Activated CD4-positive, alpha-beta T cell treated with anti-CD3 and anti-CD28 coated beads, Interleukin-2, amount 50 U/mL, for 16 hours (primary cell): ENCODE data around the gene TSG101.

Experiments used
- DNase-seq: peaks from one replicate; pipeline ENCODE4 v3.0.0-alpha.2; 2020

Gene TSG101

GRCh38 chr11:18491924-18492323, 34.8 kb downstream of the TSG101 start:
- DNase-seq = no peak

DNA sequence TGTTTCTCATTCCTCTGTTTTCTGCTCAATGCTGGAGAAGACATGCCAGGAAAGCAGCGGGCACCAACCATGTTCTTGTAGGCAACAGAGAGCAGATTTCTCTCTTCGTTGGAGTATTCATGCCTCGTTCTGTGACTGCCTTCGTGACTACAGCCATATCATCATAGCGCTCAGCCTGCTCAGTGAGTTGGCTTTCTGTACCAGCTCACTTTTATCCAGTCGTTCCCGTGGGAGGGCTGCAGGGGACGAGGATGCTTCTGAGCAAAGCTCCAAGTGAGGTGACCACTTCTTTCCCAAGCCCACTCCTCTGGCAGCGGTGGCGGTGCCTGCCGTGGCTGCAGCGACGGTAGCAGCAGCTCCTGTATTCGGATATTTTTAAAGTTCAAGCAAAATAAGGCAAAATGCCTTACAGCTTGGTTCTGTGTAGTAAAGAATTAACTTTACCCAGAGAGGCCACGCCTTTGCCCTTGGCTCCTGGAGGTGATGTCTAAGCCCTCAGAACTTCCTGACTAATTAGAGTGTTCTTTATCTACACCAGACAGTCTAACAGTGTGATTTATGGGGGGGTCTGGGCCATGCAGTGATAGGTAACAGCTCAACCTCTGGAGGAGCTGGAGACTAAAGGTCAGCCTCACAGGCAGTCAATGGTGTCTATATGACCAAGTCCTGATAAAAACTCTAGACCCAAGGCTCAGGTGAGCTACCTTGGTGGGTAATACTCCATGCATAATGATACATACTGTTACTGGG, 35.8 kb downstream of the TSG101 start:
- no peak for DNase-seq

DNA sequence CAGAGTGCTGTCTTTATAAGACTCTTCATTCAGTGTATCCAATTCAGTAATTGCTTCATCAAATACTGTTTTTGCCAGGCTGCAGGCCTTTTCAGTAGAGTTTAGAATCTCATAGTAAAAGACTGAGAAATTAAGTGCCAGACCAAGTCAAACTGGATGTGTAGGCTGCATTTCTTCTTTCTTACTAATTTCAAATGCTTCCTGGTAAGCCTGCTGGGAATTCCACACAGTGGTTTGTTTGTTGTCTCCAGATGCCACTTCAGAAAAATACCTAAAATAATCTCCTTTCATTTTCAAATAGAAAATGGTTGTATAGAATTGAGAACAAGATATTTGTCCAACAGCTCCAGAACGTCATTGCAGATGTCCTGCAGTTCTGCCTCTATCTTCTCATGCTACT, 36.4 kb downstream of the TSG101 start:
- no peak for DNase-seq

DNA sequence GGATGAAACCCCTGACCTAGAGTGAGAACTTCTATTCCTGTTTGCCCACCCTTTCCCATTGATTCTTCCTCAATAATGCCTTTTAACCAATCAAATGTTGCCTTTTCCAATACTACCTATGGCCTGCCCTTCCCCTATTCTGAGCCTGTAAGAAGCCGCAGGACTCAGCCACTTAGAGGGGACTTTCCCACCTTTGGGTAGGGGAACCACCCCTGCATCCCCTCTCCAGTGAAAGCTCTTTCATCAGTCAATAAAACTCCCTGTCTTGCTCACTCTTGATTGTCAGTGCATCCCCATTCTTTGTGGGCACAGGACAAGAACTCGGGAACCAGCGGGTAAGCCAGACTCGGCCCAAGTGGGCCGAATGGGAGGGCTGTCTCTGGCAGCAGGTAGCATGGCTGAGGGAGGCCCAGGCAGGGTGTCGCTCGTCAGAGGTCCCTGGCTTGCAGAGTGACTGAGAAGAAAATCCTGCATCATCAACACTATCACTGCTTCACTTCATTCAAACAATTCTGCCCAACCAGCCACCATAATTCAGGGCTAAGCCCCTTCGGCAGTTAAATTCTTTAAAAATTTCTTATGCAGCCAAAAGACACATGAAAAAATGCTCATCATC, 40.7 kb downstream of the TSG101 start:
- DNase-seq = peak; percentile 8

DNA sequence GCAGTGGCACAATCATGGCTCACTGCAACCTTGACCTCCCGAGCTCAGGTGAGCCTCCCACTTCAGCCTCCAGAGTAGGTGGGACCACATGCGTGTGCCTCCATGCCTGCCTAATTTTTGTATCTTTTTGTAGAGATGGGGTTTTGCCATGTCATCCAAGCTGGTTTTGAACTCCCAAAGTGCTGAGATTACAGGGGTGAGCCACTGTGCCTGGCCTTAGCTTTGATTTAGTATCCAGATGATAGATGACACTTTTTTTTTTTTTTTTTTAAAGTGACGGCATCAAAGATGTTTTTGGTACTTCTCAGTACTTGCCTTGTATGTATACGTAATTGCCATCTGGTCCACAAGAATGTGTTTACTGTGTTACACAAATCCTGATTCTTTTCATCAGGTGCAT, 47.7 kb downstream of the TSG101 start:
- no peak for DNase-seq

GRCh38 chr11:18472587-18472986, 54.2 kb downstream of the TSG101 start:
- DNase-seq = no peak

DNA sequence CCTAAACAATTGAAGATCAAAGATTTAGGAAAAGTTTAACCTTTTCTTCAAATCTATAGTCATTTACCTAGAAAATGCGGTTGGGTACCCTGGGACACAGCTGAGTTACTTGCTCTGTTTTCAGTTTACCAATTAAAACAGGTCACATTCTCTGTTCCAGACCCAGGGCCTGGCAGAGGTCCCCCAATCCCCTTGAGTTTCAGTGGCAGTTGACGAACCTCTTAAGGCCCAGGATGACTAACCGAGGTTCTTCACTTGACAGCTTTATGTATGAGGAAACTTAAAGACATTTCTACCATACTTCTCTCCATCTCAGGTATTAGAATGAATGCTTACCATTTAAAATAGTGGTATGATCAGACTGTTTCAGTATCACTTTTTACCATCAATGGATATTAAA, 54.7 kb downstream of the TSG101 start:
- DNase-seq = peak; percentile 74

DNA sequence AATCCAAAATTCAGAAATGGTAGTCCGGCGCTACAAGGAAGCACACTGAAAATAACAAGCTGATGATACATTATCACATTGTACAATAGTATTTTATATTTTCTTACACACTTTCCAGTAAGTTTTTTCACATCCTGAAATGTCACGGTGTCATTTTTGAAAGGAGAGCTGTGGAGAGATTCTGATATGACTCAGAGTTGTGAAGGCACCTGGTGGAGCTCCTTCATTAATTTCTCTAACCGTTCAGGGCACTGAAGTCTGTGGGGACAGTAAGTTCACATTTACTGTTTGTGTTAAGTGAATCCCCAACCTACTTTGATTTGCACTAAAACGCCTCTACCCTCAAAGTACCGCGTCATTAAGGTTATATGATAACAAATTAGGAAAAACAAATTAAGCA, 57.8 kb downstream of the TSG101 start:
- peak; percentile 66 for DNase-seq

DNA sequence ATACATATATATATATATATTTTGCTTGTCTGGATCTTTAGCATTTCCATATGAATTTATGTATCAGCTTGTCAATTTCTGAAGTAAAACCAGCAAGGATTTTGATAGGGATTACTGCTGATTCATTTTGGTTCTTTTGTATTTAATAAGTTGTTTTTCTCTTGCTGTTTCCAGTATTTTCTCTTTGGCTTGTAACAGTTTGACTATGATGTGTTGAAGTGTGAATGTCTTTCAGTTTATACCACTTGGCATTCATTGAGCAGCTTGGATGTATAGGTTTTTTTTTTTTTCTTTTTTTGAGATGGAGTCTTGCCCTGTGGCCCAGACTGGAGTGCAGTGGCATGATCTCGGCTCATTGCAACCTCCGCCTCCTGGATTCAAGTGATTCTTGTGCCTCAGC, 58.7 kb downstream of the TSG101 start:
- peak; percentile 56 for DNase-seq

DNA sequence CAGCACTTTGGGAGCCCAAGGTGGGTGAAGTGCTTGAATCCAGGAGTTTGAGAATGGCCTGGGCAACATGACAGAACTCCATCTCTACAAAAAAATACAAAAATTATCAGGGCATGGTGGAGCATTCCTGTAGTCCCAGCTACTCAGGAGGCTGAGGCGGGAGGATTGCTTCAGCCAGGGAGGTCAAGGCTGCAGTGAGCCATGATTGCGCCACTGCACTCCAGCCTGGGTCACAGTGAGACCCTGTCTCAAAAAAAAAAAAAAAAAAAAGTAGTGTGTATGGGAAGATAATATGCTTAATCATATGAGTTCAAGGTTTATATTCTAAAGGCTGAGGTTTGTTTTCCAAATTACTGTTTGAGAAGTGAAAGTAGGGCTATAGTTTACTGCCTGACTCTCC, 60.3 kb downstream of the TSG101 start:
- DNase-seq = no peak

DNA sequence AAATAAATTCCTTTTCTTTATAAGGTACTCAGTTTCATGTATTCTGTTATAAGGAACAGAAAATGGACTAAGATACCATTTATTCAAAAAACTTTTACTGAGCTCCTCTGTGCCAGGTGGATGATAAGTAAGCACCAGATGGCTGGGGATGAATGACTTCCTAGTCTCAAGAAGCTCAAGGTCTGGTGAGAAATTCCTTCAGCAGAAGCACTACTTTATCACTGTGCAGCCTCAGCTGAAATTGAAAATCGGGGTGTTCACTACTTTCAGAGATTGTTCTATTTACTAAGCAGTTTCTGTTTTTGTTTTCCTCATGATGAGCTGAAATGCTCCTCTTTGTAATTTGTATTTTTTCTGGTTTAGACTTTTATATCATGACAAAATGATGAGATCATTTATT, 63.3 kb downstream of the TSG101 start:
- no peak for DNase-seq

- no peak for DNase-seq
These were observed 64.8 kb downstream of the TSG101 start for GRCh38 chr11:18461909-18462308.

DNA sequence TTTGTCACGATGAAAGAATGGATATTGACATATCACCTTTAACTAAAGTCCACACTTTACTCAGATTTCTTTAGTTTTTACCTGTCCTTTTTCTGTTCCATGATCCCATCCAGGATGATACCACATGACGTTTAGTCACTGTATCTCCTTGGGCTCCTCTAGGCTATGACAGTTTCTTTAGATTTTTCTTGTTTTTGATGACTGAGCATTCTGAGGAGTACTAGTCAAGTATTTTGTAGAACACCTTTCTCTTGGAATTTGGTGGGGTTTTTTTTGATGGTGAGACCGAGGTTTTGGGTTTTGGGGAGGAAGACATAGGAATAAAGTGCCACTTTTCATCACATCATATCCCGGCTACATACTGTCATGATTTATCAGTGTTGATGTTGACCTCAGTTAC, 67.1 kb downstream of the TSG101 start:
- no peak for DNase-seq

DNA sequence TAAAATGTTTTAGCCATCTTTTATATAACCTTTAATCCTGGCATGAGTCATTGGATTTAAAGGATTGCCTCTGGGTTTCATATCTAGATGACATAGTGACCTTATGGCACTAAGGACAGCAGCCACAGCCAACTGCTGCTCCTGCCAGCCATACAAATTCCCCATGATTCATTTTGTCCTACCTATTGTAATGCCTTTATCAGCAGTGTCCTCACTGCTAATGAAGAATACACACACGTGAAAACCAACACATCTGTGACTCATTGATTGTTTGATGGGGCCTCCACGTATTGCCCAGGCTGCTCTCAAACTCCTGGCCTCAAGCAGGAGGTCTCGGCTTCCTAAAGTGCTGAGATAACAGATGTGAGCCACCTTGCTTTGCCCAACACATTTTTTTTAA, 69.3 kb downstream of the TSG101 start:
- no peak for DNase-seq

- no peak for DNase-seq
These were observed 70.9 kb downstream of the TSG101 start, which contains the start of gene LDHAL6A for GRCh38 chr11:18455686-18456372. Gene LDHAL6A (plus strand): TSS chr11:18455856. CDS start chr11:18456681, 825 bp downstream.

GRCh38 chr11:18452927-18453326, 73.8 kb downstream of the TSG101 start:
- DNase-seq = no peak

DNA sequence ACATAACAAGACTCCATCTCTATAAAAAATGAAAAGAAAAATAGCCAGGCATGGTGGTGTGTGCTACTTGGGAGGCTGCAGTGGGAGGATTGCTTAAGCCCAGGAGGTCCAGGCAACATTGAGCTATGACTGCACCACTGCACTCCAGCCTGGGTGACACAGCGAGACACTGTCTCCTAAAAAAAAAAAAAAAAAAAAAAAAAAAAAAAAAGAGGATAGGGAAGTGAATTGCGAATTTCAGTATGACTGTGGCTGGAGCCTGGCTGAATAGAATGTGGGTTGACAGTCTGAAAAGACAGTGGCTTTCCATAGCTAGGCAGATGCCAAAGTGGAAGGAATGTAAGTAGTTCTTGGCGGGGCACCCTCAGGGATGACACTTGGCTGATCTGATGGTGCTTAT, 77.5 kb downstream of the TSG101 start:
- no peak for DNase-seq

- no peak for DNase-seq
These were observed 88.1 kb downstream of the TSG101 start for GRCh38 chr11:18438691-18439090.
